ENCODE results near the gene C2orf15.

GRCh38 chr2:99152199-99152895 is 10.8 kb downstream of the C2orf15 start:
- TF ChIP-seq POLR2A (IDR thresholded peaks at IDR 0.05) (no peak), CTCF (IDR thresholded peaks at IDR 0.05) (no peak)
